Measurements from ENCODE around the gene BUD23.
"Not testable (repeated sequence)": the region's sequence is repeated elsewhere in the genome, so short reads cannot be mapped to it uniquely, and the experiment has no call there.

Gene BUD23

GRCh38 chr7:73683056-73683787 is at the start of gene BUD23, which contains the start of gene DNAJC30:
TSS of gene BUD23 (plus strand) at chr7:73683597. CDS start at chr7:73683626, 29 bp downstream.
TSS of gene DNAJC30 (minus strand) at chr7:73683453. CDS start at chr7:73683423, 30 bp downstream.
- in situ Hi-C loops (cut with MboI; ENCODE audit: low sequenced_read_pairs), result no loop called here

GRCh38 chr7:73633844-73634243 is 49.6 kb upstream of the BUD23 start:
- in situ Hi-C loops (cut with MboI; ENCODE audit: low sequenced_read_pairs), result no loop called here

- in situ Hi-C loops (cut with MboI; ENCODE audit: low sequenced_read_pairs), result no loop called here
Observed at GRCh38 chr7:73635428-73636200, 47.8 kb upstream of the BUD23 start.

- in situ Hi-C loops (cut with MboI; ENCODE audit: low sequenced_read_pairs), result no loop called here
Observed at GRCh38 chr7:73638911-73639310, 44.5 kb upstream of the BUD23 start.

GRCh38 chr7:73642834-73643233 is 40.6 kb upstream of the BUD23 start:
- in situ Hi-C loops (cut with MboI; ENCODE audit: low sequenced_read_pairs), result no loop called here

- in situ Hi-C loops (cut with MboI; ENCODE audit: low sequenced_read_pairs), result no loop called here
Observed at GRCh38 chr7:73644688-73645286, 38.6 kb upstream of the BUD23 start.

GRCh38 chr7:73645643-73646174 is 37.7 kb upstream of the BUD23 start:
- in situ Hi-C loops (cut with MboI; ENCODE audit: low sequenced_read_pairs), result no loop called here

GRCh38 chr7:73646785-73647724 is 36.3 kb upstream of the BUD23 start:
- in situ Hi-C loops (cut with MboI; ENCODE audit: low sequenced_read_pairs), result no loop called here

GRCh38 chr7:73647725-73648592 is 35.4 kb upstream of the BUD23 start:
- in situ Hi-C loops (cut with MboI; ENCODE audit: low sequenced_read_pairs), result no loop called here

- in situ Hi-C loops (cut with MboI; ENCODE audit: low sequenced_read_pairs), result no loop called here
Observed at GRCh38 chr7:73648593-73649332, 34.6 kb upstream of the BUD23 start.

- in situ Hi-C loops (cut with MboI; ENCODE audit: low sequenced_read_pairs), result no loop called here
Observed at GRCh38 chr7:73649576-73649975, 33.8 kb upstream of the BUD23 start.

GRCh38 chr7:73650524-73650923 is 32.9 kb upstream of the BUD23 start:
- in situ Hi-C loops (cut with MboI; ENCODE audit: low sequenced_read_pairs), result no loop called here

- in situ Hi-C loops (cut with MboI; ENCODE audit: low sequenced_read_pairs), result no loop called here
Observed at GRCh38 chr7:73652541-73652949, 30.9 kb upstream of the BUD23 start.

GRCh38 chr7:73655309-73655708 is 28.1 kb upstream of the BUD23 start:
- in situ Hi-C loops (cut with MboI; ENCODE audit: low sequenced_read_pairs), result not testable (repeated sequence)

GRCh38 chr7:73659983-73660382 is 23.4 kb upstream of the BUD23 start:
- in situ Hi-C loops (cut with MboI; ENCODE audit: low sequenced_read_pairs), result no loop called here

- in situ Hi-C loops (cut with MboI; ENCODE audit: low sequenced_read_pairs), result not testable (repeated sequence)
Observed at GRCh38 chr7:73660594-73660993, 22.8 kb upstream of the BUD23 start.

- in situ Hi-C loops (cut with MboI; ENCODE audit: low sequenced_read_pairs), result no loop called here
Observed at GRCh38 chr7:73663033-73663432, 20.4 kb upstream of the BUD23 start.

GRCh38 chr7:73667344-73668102 is 15.9 kb upstream of the BUD23 start, which contains the start of gene VPS37D:
TSS of gene VPS37D (plus strand) at chr7:73667831. CDS start at chr7:73667959, 128 bp downstream.
- in situ Hi-C loops (cut with MboI; ENCODE audit: low sequenced_read_pairs), result no loop called here
